ENCODE results near the gene PTPRM.

The PTPRM gene

DNA sequence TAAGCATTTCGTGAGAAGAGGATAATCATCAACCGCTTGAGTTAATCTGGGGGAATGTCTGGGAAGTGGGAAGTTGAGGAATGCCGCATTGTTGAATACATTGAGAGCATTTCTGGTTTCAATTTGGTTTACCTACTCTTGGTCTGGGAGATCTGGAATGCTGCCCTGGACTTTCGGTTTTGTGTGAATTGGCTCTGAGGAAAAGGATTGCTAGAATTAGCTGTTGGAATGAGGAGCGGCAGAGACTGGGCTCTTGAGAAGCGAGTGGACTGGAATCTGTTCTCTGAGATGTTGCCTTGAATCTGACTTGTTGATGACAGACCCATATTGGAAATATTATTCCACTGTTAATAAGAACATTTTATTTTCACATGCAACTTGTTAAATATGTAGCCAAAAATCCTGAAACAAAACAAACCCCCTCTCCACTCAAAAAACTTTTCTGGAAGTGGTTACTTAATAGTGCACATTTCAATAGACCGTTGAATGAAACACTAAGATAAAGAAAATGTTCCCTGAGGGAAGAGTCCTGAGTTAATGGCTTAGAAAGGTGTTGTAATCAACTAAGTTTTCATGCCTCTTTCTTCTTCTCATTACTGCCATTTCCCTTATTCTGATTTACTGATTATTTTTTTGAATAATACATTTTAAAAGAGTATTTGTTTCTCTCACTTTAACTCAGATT, 50.8 kb downstream of the PTPRM start:
- Histone ChIP-seq H3K79me2 (ENCODE audit: insufficient read depth, low read length) (no peaks in the 10 kb centered on the region), H3K4me1 (ENCODE audit: insufficient read depth, low read length, poor library complexity, severe bottlenecking) (no peaks in the 10 kb centered on the region), H3K27me3 (ENCODE audit: insufficient read depth, low read length, poor library complexity, severe bottlenecking) (no peaks in the 10 kb centered on the region), H3K9me2 (replicated peaks; ENCODE audit: low read depth, low read length) (no peaks in the 10 kb centered on the region), H3K9me3 (ENCODE audit: insufficient read depth, low read depth, low read length) (no peaks in the 10 kb centered on the region), H4K20me1 (ENCODE audit: insufficient read depth, low read length, poor library complexity, severe bottlenecking) (no peaks in the 10 kb centered on the region), H3K4me3 (ENCODE audit: low read length, poor library complexity, severe bottlenecking) (no peak overlapping the region), H3K4me2 (ENCODE audit: low read depth, low read length, poor library complexity, severe bottlenecking) (no peak overlapping the region), H3K36me3 (ENCODE audit: insufficient read depth, low read length) (no peaks in the 10 kb centered on the region), H3K9ac (ENCODE audit: low read depth, low read length, poor library complexity, severe bottlenecking) (no peak overlapping the region), H2AFZ (ENCODE audit: low read length) (no peak overlapping the region), H3F3A (ENCODE audit: low read depth) (no peaks in the 10 kb centered on the region)
- TF ChIP-seq CTCF (conservative IDR thresholded peaks at IDR 0.05; ENCODE audit: low read length) (no peak), EZH2phosphoT487 (IDR thresholded peaks at IDR 0.05; ENCODE audit: borderline replicate concordance) (no peak)

DNA sequence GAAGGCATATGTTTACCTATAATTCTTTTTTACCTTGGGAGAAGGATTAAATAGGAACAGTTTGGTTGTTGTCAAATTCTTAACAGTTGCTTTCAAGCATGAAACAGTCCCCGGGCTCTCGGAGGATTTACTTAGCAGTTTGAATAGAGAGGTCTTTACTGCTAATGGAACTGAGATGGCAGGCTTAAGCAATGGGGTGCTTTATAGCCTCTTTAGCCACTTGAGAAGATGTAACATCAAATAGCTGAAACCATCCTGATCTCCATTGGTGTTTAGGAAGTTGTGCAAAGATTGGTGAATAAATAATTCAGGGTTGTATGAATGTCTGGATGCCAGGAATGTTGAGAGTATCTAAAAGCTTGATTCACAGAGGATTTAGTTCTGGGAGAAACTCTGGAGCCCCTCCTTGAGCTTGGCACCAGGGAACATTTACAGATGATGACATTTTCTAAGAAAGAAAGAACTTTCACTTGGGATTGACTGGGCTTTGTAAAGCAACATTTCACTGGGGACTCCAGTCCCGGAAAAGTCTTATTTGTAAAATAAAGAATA, 51.9 kb downstream of the PTPRM start:
- no peaks in the 10 kb centered on the region for H3K9me2 ChIP-seq (replicated peaks; ENCODE audit: low read depth, low read length)
- H3K4me2 ChIP-seq (ENCODE audit: low read depth, low read length, poor library complexity, severe bottlenecking), result no peak overlapping the region
- TF ChIP-seq CTCF (conservative IDR thresholded peaks at IDR 0.05; ENCODE audit: low read length), result no peak
- no peak for TF ChIP-seq EZH2phosphoT487 (IDR thresholded peaks at IDR 0.05; ENCODE audit: borderline replicate concordance)
- H3F3A ChIP-seq (ENCODE audit: low read depth), result no peaks in the 10 kb centered on the region
- no peaks in the 10 kb centered on the region for H3K4me1 ChIP-seq (ENCODE audit: insufficient read depth, low read length, poor library complexity, severe bottlenecking)
- no peaks in the 10 kb centered on the region for H3K79me2 ChIP-seq (ENCODE audit: insufficient read depth, low read length)
- no peak overlapping the region for H3K4me3 ChIP-seq (ENCODE audit: low read length, poor library complexity, severe bottlenecking)
- H2AFZ ChIP-seq (ENCODE audit: low read length), result no peak overlapping the region; the same call in 1 of the 2 replicates
- H3K9ac ChIP-seq (ENCODE audit: low read depth, low read length, poor library complexity, severe bottlenecking), result no peak overlapping the region
- no peaks in the 10 kb centered on the region for H4K20me1 ChIP-seq (ENCODE audit: insufficient read depth, low read length, poor library complexity, severe bottlenecking)
- H3K27me3 ChIP-seq (ENCODE audit: insufficient read depth, low read length, poor library complexity, severe bottlenecking), result no peaks in the 10 kb centered on the region
- H3K36me3 ChIP-seq (ENCODE audit: insufficient read depth, low read length), result no peaks in the 10 kb centered on the region
- H3K9me3 ChIP-seq (ENCODE audit: insufficient read depth, low read depth, low read length), result no peaks in the 10 kb centered on the region

- TF ChIP-seq EZH2phosphoT487 (IDR thresholded peaks at IDR 0.05; ENCODE audit: borderline replicate concordance), result no peak
- no peak for TF ChIP-seq CTCF (conservative IDR thresholded peaks at IDR 0.05; ENCODE audit: low read length)
- H3K9me2 ChIP-seq (replicated peaks; ENCODE audit: low read depth, low read length), result no peaks in the 10 kb centered on the region
- no peaks in the 10 kb centered on the region for H3K27me3 ChIP-seq (ENCODE audit: insufficient read depth, low read length, poor library complexity, severe bottlenecking)
- no peaks in the 10 kb centered on the region for H3K36me3 ChIP-seq (ENCODE audit: insufficient read depth, low read length)
- H3K4me1 ChIP-seq (ENCODE audit: insufficient read depth, low read length, poor library complexity, severe bottlenecking), result no peaks in the 10 kb centered on the region
- no peak overlapping the region for H3K9ac ChIP-seq (ENCODE audit: low read depth, low read length, poor library complexity, severe bottlenecking)
- peak overlapping the region; percentile 25 for H3K4me2 ChIP-seq (ENCODE audit: low read depth, low read length, poor library complexity, severe bottlenecking)
- H3K79me2 ChIP-seq (ENCODE audit: insufficient read depth, low read length), result no peaks in the 10 kb centered on the region
- no peaks in the 10 kb centered on the region for H4K20me1 ChIP-seq (ENCODE audit: insufficient read depth, low read length, poor library complexity, severe bottlenecking)
- no peaks in the 10 kb centered on the region for H3K9me3 ChIP-seq (ENCODE audit: insufficient read depth, low read depth, low read length)
- no peaks in the 10 kb centered on the region for H3F3A ChIP-seq (ENCODE audit: low read depth)
- H3K4me3 ChIP-seq (ENCODE audit: low read length, poor library complexity, severe bottlenecking), result no peak overlapping the region
- H2AFZ ChIP-seq (ENCODE audit: low read length), result peak overlapping the region; percentile 67; the same call in 1 of the 2 replicates
These were observed 52.6 kb downstream of the PTPRM start for GRCh38 chr18:7619676-7620075.

Data from Loucy (cell line).